ENCODE data around the gene PRSS3. TPM values are rescaled to one million over a fixed set of nuclear protein-coding genes. Genes with fewer than 3 reads are reported as not detected.
"Not testable (repeated sequence)": the region's sequence is repeated elsewhere in the genome, so short reads cannot be mapped to it uniquely, and the experiment has no call there.

The PRSS3 gene
- polyA plus RNA-seq, 3 donors from 2014 or later, result 1.6 TPM; not detected in 2

DNA sequence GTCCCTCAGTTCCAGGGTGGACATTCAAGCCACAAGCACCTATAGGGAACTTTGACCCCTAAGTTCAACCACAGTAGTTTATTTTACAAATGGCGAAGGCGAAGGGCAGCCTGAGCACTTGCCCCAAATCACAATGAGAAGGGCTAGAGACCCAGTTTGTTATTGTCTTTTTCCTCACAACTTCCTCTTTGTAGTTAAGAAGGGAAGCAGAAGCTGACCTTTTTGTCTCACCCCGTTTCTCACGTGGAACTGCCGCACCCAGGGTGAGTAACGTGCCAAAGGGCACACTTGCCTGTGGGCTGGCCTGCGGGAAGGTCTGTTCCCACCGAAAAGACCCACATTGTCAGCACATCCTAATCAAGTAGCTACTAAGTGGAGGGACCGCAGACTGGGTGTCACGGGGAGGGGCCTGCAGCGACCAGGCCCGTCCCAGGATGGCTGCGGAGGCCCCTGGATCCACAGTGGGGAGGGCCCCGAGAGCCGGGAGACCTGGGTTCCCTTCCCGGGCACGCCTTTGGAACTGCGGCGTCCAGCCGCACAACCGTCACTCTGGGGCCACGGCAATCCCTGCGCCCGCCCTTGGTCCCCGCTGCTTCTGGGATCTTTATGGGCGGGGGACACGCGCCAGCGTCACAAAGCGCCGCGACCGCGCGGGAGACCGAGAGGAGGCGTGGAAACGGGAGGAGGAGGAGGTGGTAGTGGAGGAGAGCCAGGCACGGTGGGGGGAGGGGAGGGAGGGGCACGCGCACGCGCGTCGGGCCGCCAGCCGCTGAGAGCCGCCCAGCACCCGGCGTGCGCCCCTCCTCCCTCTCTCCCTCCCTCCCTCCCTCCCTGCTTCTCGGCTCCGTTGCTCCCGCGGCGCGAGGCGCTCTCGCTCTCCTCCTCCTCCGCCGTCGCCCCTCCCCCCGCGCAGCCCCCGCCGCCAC is 21.2 kb downstream of the PRSS3 start, which contains the start of gene UBE2R2:
Gene UBE2R2 (plus strand): TSS at position 834 of the 926 bp plus-strand sequence. CDS start 598 bp downstream, outside the sequence.
- Mint-ChIP-seq H3K9me3 (no peaks in the 10 kb centered on the region), H3K36me3 (no peaks in the 10 kb centered on the region), H3K27ac (peak within 1 kb of the TSS; percentile 96 to 99 (median 98)), H3K4me3 (peak within 1 kb of the TSS; percentile 94 to 99 (median 97)), H3K27me3 (ENCODE audit: low read depth in 3 of 3) (peaks cover 14 to 21% (median 16%) of the 10 kb centered on the region in 3 donors), H3K4me1 (peaks cover 58 to 61% of the 10 kb centered on the region in 2 donors)
- peak; percentile 93 to 94 (median 93) for DNase-seq

GRCh38 chr9:33817327-33818166 is 22.2 kb downstream of the PRSS3 start:
- peaks cover 14 to 21% (median 16%) of the 10 kb centered on the region in 3 donors for H3K27me3 Mint-ChIP-seq (ENCODE audit: low read depth in 3 of 3)
- H3K27ac Mint-ChIP-seq, result peak overlapping the region; percentile 69 to 99 (median 78)
- peaks cover 58 to 61% of the 10 kb centered on the region in 2 donors for H3K4me1 Mint-ChIP-seq
- peak; percentile 61 to 65 (median 64) for DNase-seq
- no peaks in the 10 kb centered on the region for H3K9me3 Mint-ChIP-seq
- H3K36me3 Mint-ChIP-seq, result no peaks in the 10 kb centered on the region
- peak overlapping the region; percentile 94 to 99 (median 97) for H3K4me3 Mint-ChIP-seq

- H3K27me3 Mint-ChIP-seq (ENCODE audit: low read depth in 3 of 3), result peaks cover 14 to 21% (median 16%) of the 10 kb centered on the region in 3 donors
- peak overlapping the region; percentile 95 to 99 (median 98) for H3K27ac Mint-ChIP-seq
- peak; percentile 40 to 52 (median 51) for DNase-seq
- H3K9me3 Mint-ChIP-seq, result no peaks in the 10 kb centered on the region
- peak overlapping the region; percentile 94 to 99 (median 97) for H3K4me3 Mint-ChIP-seq
- H3K36me3 Mint-ChIP-seq, result no peaks in the 10 kb centered on the region
- H3K4me1 Mint-ChIP-seq, result peaks cover 58 to 61% of the 10 kb centered on the region in 2 donors
Observed at GRCh38 chr9:33818167-33818846, 22.9 kb downstream of the PRSS3 start.

DNA sequence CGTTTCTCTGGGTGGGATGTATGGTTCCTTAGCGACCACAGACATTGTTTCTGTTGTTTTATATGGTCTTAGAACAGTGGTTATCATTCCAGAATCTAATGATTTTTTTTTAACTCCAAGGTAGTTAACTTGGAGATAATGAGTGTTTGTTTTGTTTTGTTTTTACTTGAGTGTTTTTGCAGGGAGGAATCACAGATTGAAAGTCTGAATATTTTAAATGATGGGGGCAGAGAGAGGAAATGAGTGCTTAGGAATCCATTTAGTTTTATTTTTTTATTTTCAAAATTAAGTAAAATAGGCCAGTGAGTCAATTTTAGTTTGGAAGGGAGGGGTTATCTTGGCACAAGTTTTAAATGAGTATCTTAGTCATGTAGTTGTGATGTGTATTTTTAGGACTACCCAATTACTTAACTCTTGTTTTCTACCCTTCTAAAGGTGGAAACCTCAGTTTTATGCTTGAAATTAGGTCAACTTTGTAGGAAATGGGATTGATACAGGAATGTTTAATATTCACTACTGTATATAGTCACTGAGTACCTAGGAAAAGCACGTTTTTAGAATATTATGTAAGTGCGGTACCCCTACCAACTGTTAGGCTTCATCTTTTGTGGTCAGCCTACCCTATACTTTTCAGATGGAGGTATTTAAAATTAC is 23.6 kb downstream of the PRSS3 start:
- no peaks in the 10 kb centered on the region for H3K36me3 Mint-ChIP-seq
- H3K4me3 Mint-ChIP-seq, result peak overlapping the region; percentile 94 to 99 (median 97)
- peaks cover 55% of the 10 kb centered on the region in 2 donors for H3K4me1 Mint-ChIP-seq
- peaks cover 14 to 20% (median 16%) of the 10 kb centered on the region in 3 donors for H3K27me3 Mint-ChIP-seq (ENCODE audit: low read depth in 3 of 3)
- H3K9me3 Mint-ChIP-seq, result no peaks in the 10 kb centered on the region
- H3K27ac Mint-ChIP-seq, result peak overlapping the region; percentile 95 to 99 (median 98)
- DNase-seq, result no peak

DNA sequence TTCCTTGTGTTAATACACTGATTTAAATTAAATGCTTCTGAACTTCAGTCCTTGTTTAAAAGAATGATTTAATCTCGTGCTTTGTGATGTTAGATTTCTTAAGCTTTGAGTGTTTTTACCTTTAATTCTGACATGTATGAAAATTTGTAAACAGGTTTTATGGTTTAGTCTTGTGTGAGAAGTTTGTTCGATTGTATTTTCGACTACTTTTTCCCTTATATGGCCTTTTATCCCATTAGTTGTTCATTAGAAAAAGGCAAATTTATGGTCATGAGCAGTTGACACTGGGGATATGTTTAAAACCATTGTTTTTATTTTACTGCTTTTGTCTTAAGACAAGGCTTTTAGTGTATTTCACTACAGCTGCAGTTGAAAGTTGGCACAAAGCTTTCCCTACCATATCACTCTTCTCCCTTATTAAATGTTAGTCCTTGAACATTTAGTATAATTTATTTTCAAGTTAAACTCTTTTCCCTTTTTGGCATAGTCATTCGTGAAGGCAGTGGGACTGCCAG is 24.9 kb downstream of the PRSS3 start:
- DNase-seq, result no peak
- Mint-ChIP-seq H3K4me1 (peaks cover 42 to 43% of the 10 kb centered on the region in 2 donors), H3K27me3 (ENCODE audit: low read depth in 3 of 3) (peaks cover 12 to 18% (median 16%) of the 10 kb centered on the region in 3 donors), H3K36me3 (no peaks in the 10 kb centered on the region), H3K4me3 (peak overlapping the region; percentile 15 to 94 (median 58)), H3K9me3 (no peaks in the 10 kb centered on the region), H3K27ac (peak overlapping the region in 5 of 6 donors; percentile 58 to 99 (median 77))

GRCh38 chr9:33823801-33824200 is 28.4 kb downstream of the PRSS3 start:
- Mint-ChIP-seq H3K9me3 (no peaks in the 10 kb centered on the region), H3K36me3 (no peaks in the 10 kb centered on the region), H3K4me1 (peaks cover 26 to 27% of the 10 kb centered on the region in 2 donors), H3K27me3 (ENCODE audit: low read depth in 3 of 3) (peaks cover 0 to 2% (median under 1%) of the 10 kb centered on the region in 3 donors), H3K27ac (no peak overlapping the region), H3K4me3 (no peak overlapping the region)
- DNase-seq, result no peak

DNA sequence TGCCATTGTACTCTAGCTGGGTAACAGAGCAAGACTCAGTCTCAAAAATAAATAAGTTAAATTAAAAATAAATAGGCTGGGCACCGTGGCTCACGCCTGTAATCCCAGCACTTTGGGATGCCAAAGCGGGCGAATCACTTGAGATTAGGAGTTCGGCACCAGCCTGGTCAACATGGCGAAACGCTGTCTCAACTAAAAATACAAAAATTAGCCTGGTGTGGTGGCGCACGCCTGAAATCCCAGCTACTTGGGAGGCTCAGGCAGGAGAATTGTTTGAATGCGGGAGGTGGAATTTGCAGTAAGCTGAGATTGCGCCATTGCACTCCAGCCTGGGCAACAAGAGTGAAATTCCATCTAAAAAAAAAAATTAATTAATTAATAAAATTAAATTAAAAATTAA is 31.9 kb downstream of the PRSS3 start:
- H3K4me1 Mint-ChIP-seq; H3K36me3 Mint-ChIP-seq; H3K27ac Mint-ChIP-seq; DNase-seq; H3K4me3 Mint-ChIP-seq; H3K27me3 Mint-ChIP-seq (ENCODE audit: low read depth in 3 of 3); H3K9me3 Mint-ChIP-seq: not testable (repeated sequence)

GRCh38 chr9:33829641-33830230 is 34.4 kb downstream of the PRSS3 start:
- not testable (repeated sequence) for H3K27ac Mint-ChIP-seq; DNase-seq; H3K36me3 Mint-ChIP-seq; H3K4me3 Mint-ChIP-seq; H3K9me3 Mint-ChIP-seq; H3K27me3 Mint-ChIP-seq (ENCODE audit: low read depth in 3 of 3)
- H3K4me1 Mint-ChIP-seq, result peaks cover 11 to 14% of the 10 kb centered on the region in 2 donors

DNA sequence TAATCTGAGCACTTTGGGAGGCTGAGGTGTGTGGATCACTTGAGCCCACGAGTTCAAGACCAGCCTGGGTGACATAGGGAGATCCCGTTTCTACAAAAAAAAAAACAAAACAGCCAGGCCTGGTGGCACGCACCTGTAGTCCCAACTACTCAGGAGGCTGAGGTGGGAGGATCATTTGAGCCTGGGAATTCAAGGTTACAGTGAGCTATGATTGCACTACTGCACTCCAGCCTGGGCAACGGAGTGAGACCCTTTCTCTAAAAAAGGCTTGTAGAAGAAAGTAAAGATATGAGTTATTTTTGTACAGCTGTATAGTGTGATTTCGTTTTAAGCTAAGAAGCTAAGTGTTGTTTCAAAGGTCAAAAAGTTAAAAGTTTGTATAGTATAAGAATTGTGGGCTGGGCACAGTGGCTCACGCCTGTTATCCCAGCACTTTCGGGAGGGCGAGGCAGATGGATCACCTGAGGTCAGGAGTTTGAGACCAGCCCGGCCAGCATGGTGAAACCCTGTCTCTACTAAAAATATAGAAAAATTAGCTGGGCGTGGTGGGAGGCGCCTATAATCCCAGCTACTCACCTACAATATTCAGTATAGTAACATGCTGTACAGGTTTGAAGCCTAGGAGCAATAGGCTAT is 40.4 kb downstream of the PRSS3 start:
- Mint-ChIP-seq H3K27ac (peak overlapping the region in 4 of 6 donors; percentile 10 to 69 (median 58)), H3K9me3 (no peaks in the 10 kb centered on the region), H3K4me1 (peaks cover 36 to 60% of the 10 kb centered on the region in 2 donors)

GRCh38 chr9:33836261-33836660 is 40.9 kb downstream of the PRSS3 start:
- H3K4me3 Mint-ChIP-seq, result not testable (repeated sequence)
- H3K27ac Mint-ChIP-seq, result peak overlapping the region in 4 of 6 donors; percentile 16 to 76 (median 37)
- peaks cover 33 to 63% of the 10 kb centered on the region in 2 donors for H3K4me1 Mint-ChIP-seq

More for the DNA sequence above, 40.4 kb downstream of the PRSS3 start:
- H3K36me3 Mint-ChIP-seq, result no peaks in the 10 kb centered on the region
- no peak for DNase-seq
- H3K27me3 Mint-ChIP-seq (ENCODE audit: low read depth in 3 of 3), result peaks cover 0 to 2% (median 0%) of the 10 kb centered on the region in 3 donors
- H3K4me3 Mint-ChIP-seq, result no peak overlapping the region

GRCh38 chr9:33837138-33837537 is 41.8 kb downstream of the PRSS3 start:
- H3K4me1 Mint-ChIP-seq, result peaks cover 36 to 71% of the 10 kb centered on the region in 2 donors
- H3K9me3 Mint-ChIP-seq, result no peaks in the 10 kb centered on the region
- H3K4me3 Mint-ChIP-seq, result no peak overlapping the region
- H3K36me3 Mint-ChIP-seq, result no peaks in the 10 kb centered on the region
- H3K27me3 Mint-ChIP-seq (ENCODE audit: low read depth in 3 of 3), result peaks cover 0 to 2% (median 0%) of the 10 kb centered on the region in 3 donors
- H3K27ac Mint-ChIP-seq, result peak overlapping the region in 3 of 6 donors; percentile 21 to 49 (median 34)
- no peak for DNase-seq

More at GRCh38 chr9:33836261-33836660, 40.9 kb downstream of the PRSS3 start:
- DNase-seq; H3K36me3 Mint-ChIP-seq; H3K27me3 Mint-ChIP-seq (ENCODE audit: low read depth in 3 of 3); H3K9me3 Mint-ChIP-seq: not testable (repeated sequence)

- no peak for DNase-seq
- H3K4me3 Mint-ChIP-seq, result peak overlapping the region in 1 of 5 donors; percentile 35
- peaks cover 48 to 74% of the 10 kb centered on the region in 2 donors for H3K4me1 Mint-ChIP-seq
- H3K27me3 Mint-ChIP-seq (ENCODE audit: low read depth in 3 of 3), result peaks cover 0 to 2% (median 0%) of the 10 kb centered on the region in 3 donors
- no peaks in the 10 kb centered on the region for H3K36me3 Mint-ChIP-seq
- no peaks in the 10 kb centered on the region for H3K9me3 Mint-ChIP-seq
- peak overlapping the region in 3 of 6 donors; percentile 20 to 44 (median 32) for H3K27ac Mint-ChIP-seq
Observed at GRCh38 chr9:33840381-33840780, 45.0 kb downstream of the PRSS3 start.
